Fibroblast of lung (primary cell): ENCODE data around the gene RTN4RL1.

Experiments
- CTCF ChIP-seq, 2 donors: IDR thresholded peaks in 1 of 2; conservative IDR thresholded peaks in 1 of 2; 1 replicate in 1 of 2; 2 replicates in 1 of 2; pipeline ENCODE4 v1.5.1; 2011 to 2012; ENCODE audit warnings: low read length in 2 of 2, control low read depth in 1 of 2, inconsistent platforms in 1 of 2, low read depth in 1 of 2, mild to moderate bottlenecking in 1 of 2
- EZH2 ChIP-seq: IDR thresholded peaks from 2 replicates; pipeline ENCODE4 v1.5.1; 2012; ENCODE audit warnings: low read length, control low read depth, mild to moderate bottlenecking; ENCODE audit errors: missing control alignments

GRCh38 chr17:2054512-2055291 is 29.6 kb upstream of the RTN4RL1 start, which contains the start of gene HIC1:
- TF ChIP-seq CTCF (conservative IDR thresholded peaks at IDR 0.05 in 1 of 2, IDR thresholded peaks at IDR 0.05 in 1 of 2; ENCODE audit: low read depth in 1 of 2, low read length in 2 of 2), result peak; percentile 49 to 82
- no peak for TF ChIP-seq EZH2
